Measurements from ENCODE around the gene MPZL3.

MPZL3 gene

DNA sequence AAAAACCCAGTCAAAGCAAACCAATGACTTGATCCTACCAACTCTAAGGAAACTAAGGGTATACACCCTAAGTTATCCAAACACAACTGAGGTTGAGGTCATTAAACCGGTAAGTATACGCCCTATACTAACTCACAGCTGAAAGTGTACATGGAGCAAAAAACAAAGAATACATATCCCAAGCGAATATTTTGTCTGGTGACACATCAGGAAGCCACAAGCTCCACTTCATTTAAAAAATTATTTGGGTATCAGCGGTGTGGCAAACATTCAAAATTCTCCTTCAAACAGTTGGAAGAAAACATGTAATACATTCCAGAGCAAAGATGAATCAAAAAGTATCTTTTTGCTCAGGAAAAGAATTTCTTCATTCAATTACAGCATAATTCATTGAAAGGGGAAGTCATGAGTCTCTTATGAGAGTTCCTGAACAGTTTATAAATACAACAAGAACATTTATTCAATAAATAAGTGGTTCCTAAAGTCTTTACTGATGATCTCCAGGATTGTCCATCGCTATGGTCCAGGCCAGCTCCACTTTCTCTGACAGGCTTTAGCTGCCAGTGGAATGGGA, 22.8 kb downstream of the MPZL3 start:
- Mint-ChIP-seq H3K4me1 (ENCODE audit: low read depth) (peaks cover 62% of the 10 kb centered on the region), H3K27ac (no peak overlapping the region), H3K9me3 (ENCODE audit: low read depth) (peaks cover 7% of the 10 kb centered on the region), H3K27me3 (no peaks in the 10 kb centered on the region), H3K36me3 (peaks cover 54% of the 10 kb centered on the region), H3K4me3 (no peak overlapping the region)

- peaks cover 7% of the 10 kb centered on the region for H3K9me3 Mint-ChIP-seq (ENCODE audit: low read depth)
- H3K4me3 Mint-ChIP-seq: peak overlapping the region; percentile 72
- peaks cover 53% of the 10 kb centered on the region for H3K4me1 Mint-ChIP-seq (ENCODE audit: low read depth)
- no peak overlapping the region for H3K27ac Mint-ChIP-seq
- no peaks in the 10 kb centered on the region for H3K27me3 Mint-ChIP-seq
- peaks cover 44% of the 10 kb centered on the region for H3K36me3 Mint-ChIP-seq
These were observed 24.0 kb downstream of the MPZL3 start for GRCh38 chr11:118227865-118228785.

DNA sequence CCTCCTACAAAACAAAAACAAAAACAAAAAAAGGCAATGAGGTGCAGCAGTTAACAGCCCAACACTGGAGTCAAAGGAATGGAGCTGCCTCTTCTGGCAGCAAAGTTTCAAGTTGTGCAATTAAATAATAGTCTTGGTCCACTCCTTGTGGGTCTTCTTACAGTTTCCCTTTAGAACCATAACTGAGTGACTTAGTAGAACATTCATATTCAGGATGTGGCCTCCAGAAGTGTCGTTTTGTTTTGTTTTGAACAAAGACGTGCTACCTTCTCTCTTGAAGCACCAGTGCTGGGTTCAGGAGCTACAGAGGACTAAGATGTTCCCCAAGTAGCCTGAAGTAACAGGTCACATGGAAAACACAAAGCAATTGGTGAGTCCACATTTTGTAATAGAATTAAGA, 25.4 kb downstream of the MPZL3 start:
- Mint-ChIP-seq H3K4me1 (ENCODE audit: low read depth) (peaks cover 54% of the 10 kb centered on the region), H3K27ac (no peak overlapping the region)

DNA sequence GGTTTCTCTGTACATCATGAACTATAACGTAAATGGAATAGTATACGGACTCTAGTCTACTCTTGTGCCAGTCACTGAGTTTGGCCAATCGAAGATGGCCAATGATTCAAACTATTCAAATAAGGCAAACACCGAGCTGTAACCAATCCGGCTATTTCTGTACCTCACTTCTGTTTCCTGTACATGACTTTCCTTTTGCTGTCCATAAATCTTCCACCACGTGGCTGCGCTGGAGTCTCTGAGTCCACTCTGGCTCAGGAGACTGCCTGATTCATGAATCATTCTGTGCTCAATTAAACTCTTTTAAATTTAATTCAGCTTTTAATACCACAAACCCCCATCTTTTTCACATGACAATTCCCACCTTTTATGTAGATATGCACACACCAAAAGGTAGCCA, 25.9 kb downstream of the MPZL3 start:
- Mint-ChIP-seq H3K4me3 (peak overlapping the region; percentile 72), H3K27me3 (no peaks in the 10 kb centered on the region), H3K27ac (no peak overlapping the region), H3K4me1 (ENCODE audit: low read depth) (peaks cover 59% of the 10 kb centered on the region), H3K36me3 (peaks cover 42% of the 10 kb centered on the region), H3K9me3 (ENCODE audit: low read depth) (peaks cover 7% of the 10 kb centered on the region)

More for the DNA sequence above, 25.4 kb downstream of the MPZL3 start:
- Mint-ChIP-seq H3K4me3 (peak overlapping the region; percentile 72), H3K9me3 (ENCODE audit: low read depth) (peaks cover 7% of the 10 kb centered on the region), H3K27me3 (no peaks in the 10 kb centered on the region), H3K36me3 (peaks cover 42% of the 10 kb centered on the region)

DNA sequence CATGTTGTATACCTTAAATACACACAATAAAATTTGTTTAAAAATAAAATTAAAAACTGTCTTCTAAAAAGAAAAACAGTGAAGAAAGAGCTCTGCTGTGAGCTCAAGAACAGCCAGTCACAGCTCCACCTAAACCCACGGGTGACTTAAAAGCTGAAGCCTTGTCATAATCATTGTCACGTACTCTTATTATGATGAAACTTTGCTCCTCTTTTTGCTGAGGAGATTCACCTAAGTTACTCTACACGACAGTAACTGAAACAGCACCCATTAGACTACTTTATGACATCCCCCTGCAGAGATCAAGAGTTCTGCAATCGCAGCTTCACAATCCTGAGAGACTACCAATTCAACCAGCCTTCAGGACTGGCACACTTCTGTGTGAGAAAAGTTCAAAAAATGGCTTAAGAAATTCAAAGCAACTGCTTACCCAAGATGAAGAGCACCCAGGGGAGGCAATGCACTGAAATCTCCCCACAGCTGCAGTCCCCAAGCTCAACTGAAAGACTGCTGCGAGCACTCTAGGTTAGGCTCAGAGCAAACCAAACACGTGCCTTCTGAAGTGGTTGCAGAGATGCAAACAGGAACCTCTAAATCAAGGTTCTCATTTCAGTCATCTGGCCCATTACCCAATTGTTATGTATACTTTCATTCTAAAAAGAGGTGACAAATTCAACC, 27.5 kb downstream of the MPZL3 start, which contains the start of gene JAML:
TSS of gene JAML (minus strand) at position 501 of the 678 bp plus-strand sequence. CDS start 10,145 bp downstream, outside the sequence.
- Mint-ChIP-seq H3K27me3 (no peaks in the 10 kb centered on the region), H3K4me1 (ENCODE audit: low read depth) (peaks cover 75% of the 10 kb centered on the region), H3K36me3 (peaks cover 48% of the 10 kb centered on the region), H3K4me3 (peak within 1 kb of the TSS; percentile 98), H3K27ac (no peak within 1 kb of the TSS), H3K9me3 (ENCODE audit: low read depth) (peaks cover 7% of the 10 kb centered on the region)

DNA sequence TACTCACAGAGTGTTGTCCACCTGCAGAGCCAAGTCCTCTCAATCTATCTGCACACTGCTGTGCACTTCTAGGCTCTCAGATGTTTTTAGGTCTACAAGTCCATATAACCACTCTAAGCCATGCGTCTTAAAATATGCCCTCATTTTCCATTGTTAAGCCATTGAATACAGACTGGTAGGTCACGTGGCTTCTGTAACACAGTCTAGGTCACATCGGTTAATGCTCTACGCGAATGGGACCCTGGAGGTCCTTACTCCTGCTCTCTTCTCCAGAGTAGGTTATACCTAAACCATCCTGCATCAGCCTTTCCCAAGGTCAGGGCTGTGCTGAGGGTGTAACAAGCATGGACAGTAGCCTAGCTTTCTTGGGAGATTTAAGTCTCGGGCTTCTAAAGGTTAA, 28.2 kb downstream of the MPZL3 start:
- no peak overlapping the region for H3K27ac Mint-ChIP-seq
- peaks cover 82% of the 10 kb centered on the region for H3K4me1 Mint-ChIP-seq (ENCODE audit: low read depth)
- peak overlapping the region; percentile 98 for H3K4me3 Mint-ChIP-seq
- H3K27me3 Mint-ChIP-seq: no peaks in the 10 kb centered on the region
- peaks cover 7% of the 10 kb centered on the region for H3K9me3 Mint-ChIP-seq (ENCODE audit: low read depth)
- H3K36me3 Mint-ChIP-seq: peaks cover 48% of the 10 kb centered on the region

- H3K36me3 Mint-ChIP-seq: peaks cover 51% of the 10 kb centered on the region
- no peak overlapping the region for H3K27ac Mint-ChIP-seq
- H3K4me3 Mint-ChIP-seq: peak overlapping the region; percentile 98
- peaks cover 7% of the 10 kb centered on the region for H3K9me3 Mint-ChIP-seq (ENCODE audit: low read depth)
- no peaks in the 10 kb centered on the region for H3K27me3 Mint-ChIP-seq
- H3K4me1 Mint-ChIP-seq (ENCODE audit: low read depth): peaks cover 84% of the 10 kb centered on the region
These were observed 28.6 kb downstream of the MPZL3 start for GRCh38 chr11:118223570-118223969.

DNA sequence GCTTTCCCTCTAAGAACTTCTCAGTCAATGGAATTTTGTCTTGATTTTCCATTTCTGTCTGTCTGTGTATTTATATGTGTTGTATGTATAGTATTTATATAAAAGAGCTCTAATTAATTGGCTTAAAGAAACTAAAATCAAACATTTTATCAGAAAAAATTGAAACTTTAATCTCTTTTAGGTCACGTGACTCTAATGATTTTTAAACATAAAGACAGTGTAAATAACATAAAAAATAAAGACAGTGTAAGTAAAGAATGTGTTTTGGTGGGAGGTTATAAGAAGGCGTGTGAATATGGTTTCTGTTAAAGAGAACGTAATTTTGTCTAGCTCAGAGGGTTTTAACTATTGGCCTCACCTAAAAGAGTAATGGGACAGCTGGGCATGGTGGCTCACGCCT, 29.7 kb downstream of the MPZL3 start:
- Mint-ChIP-seq H3K27ac (no peak overlapping the region), H3K27me3 (no peaks in the 10 kb centered on the region), H3K4me3 (peak overlapping the region; percentile 98), H3K4me1 (ENCODE audit: low read depth) (peaks cover 84% of the 10 kb centered on the region), H3K36me3 (peaks cover 45% of the 10 kb centered on the region), H3K9me3 (ENCODE audit: low read depth) (peaks cover 7% of the 10 kb centered on the region)

DNA sequence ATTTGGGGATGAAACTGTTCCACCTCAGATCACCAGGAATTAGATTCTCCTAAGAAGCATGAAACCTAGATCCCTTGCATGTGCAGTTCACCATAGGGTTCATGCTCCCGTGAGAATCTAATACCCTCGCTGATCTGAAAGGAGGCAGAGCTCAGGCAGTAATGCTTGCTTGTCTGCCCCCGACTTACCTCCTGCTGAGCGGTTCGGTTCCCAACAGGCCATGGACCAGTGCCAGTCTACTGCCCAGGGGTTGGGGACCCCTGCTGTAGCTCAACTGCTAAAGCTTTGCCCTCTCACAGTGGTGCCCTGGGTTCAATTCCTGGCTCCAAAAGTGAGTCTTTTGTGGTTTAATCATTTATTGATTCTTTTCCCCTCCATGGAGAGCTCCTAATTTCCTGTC, 30.7 kb downstream of the MPZL3 start:
- peaks cover 38% of the 10 kb centered on the region for H3K36me3 Mint-ChIP-seq
- H3K27me3 Mint-ChIP-seq: no peaks in the 10 kb centered on the region
- H3K9me3 Mint-ChIP-seq (ENCODE audit: low read depth): peaks cover 7% of the 10 kb centered on the region
- peak overlapping the region; percentile 98 for H3K4me3 Mint-ChIP-seq
- no peak overlapping the region for H3K27ac Mint-ChIP-seq
- H3K4me1 Mint-ChIP-seq (ENCODE audit: low read depth): peaks cover 84% of the 10 kb centered on the region

DNA sequence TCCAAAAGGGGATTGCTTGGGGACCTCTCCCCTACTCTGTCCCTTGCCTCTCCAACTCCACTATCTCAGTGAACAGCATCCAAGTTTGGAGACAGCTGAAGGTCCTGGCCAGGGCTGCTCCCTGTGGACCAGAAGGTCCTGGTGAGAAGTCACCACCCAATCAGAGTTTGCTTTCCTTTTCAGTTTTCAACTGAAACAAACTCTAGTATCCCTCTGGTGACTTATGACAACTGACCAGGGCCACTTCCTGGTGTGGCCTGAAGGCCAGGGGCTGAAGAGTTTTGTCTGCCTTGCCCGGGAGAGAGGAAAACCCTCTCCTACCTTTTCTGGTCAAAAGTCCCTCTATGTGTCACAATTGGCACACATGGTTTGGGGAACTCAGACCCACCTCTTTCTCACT, 32.4 kb downstream of the MPZL3 start:
- peaks cover 86% of the 10 kb centered on the region for H3K4me1 Mint-ChIP-seq (ENCODE audit: low read depth)
- H3K27ac Mint-ChIP-seq: no peak overlapping the region
- peak overlapping the region; percentile 98 for H3K4me3 Mint-ChIP-seq
- H3K9me3 Mint-ChIP-seq (ENCODE audit: low read depth): no peaks in the 10 kb centered on the region
- H3K27me3 Mint-ChIP-seq: no peaks in the 10 kb centered on the region
- peaks cover 32% of the 10 kb centered on the region for H3K36me3 Mint-ChIP-seq

GRCh38 chr11:118219244-118219643, 32.9 kb downstream of the MPZL3 start:
- H3K4me3 Mint-ChIP-seq: peak overlapping the region; percentile 98
- peaks cover 88% of the 10 kb centered on the region for H3K4me1 Mint-ChIP-seq (ENCODE audit: low read depth)
- H3K36me3 Mint-ChIP-seq: peaks cover 35% of the 10 kb centered on the region
- H3K27me3 Mint-ChIP-seq: no peaks in the 10 kb centered on the region
- no peak overlapping the region for H3K27ac Mint-ChIP-seq
- no peaks in the 10 kb centered on the region for H3K9me3 Mint-ChIP-seq (ENCODE audit: low read depth)

- H3K4me3 Mint-ChIP-seq: peak overlapping the region; percentile 98
- no peaks in the 10 kb centered on the region for H3K9me3 Mint-ChIP-seq (ENCODE audit: low read depth)
- peaks cover 51% of the 10 kb centered on the region for H3K36me3 Mint-ChIP-seq
- H3K27me3 Mint-ChIP-seq: no peaks in the 10 kb centered on the region
- H3K4me1 Mint-ChIP-seq (ENCODE audit: low read depth): peaks cover 100% of the 10 kb centered on the region
- H3K27ac Mint-ChIP-seq: no peak overlapping the region
These were observed 34.6 kb downstream of the MPZL3 start for GRCh38 chr11:118217575-118217974.

GRCh38 chr11:118216621-118217481, 35.3 kb downstream of the MPZL3 start:
- H3K27ac Mint-ChIP-seq: no peak overlapping the region
- H3K4me1 Mint-ChIP-seq (ENCODE audit: low read depth): peaks cover 100% of the 10 kb centered on the region
- no peaks in the 10 kb centered on the region for H3K9me3 Mint-ChIP-seq (ENCODE audit: low read depth)
- H3K36me3 Mint-ChIP-seq: peaks cover 56% of the 10 kb centered on the region
- no peaks in the 10 kb centered on the region for H3K27me3 Mint-ChIP-seq
- peak overlapping the region; percentile 98 for H3K4me3 Mint-ChIP-seq

DNA sequence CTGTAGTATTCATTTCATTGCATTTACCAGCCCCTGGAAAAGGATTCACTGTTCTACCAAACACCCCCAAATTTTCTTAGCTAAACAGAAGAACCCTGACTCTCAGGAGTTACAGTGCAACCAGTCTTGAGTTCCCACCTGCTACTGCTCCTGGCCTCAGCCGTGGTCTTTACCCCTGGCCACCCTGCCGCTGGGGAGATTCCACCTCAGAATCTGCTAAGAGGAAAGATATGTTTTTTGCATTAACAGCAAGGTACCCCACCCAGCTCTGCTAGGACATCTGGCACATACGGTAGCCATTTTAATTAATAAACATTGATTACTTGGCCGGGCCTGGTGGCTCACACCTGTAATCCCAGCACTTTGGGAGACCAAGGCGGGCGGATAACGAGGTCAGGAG, 36.4 kb downstream of the MPZL3 start:
- no peaks in the 10 kb centered on the region for H3K9me3 Mint-ChIP-seq (ENCODE audit: low read depth)
- H3K27me3 Mint-ChIP-seq: no peaks in the 10 kb centered on the region
- peak overlapping the region; percentile 98 for H3K4me3 Mint-ChIP-seq
- no peak overlapping the region for H3K27ac Mint-ChIP-seq
- peaks cover 98% of the 10 kb centered on the region for H3K4me1 Mint-ChIP-seq (ENCODE audit: low read depth)
- H3K36me3 Mint-ChIP-seq: peaks cover 56% of the 10 kb centered on the region

Data from activated naive CD8-positive, alpha-beta T cell (primary cell).